ENCODE measurements around the gene SLC5A10. TPM values are rescaled to one million over a fixed set of nuclear protein-coding genes. Genes with fewer than 3 reads are reported as not detected.

Gene SLC5A10
- total and polyA plus RNA-seq, 2 experiments from 2014 or later, result 0.10 TPM; not detected in 1

DNA sequence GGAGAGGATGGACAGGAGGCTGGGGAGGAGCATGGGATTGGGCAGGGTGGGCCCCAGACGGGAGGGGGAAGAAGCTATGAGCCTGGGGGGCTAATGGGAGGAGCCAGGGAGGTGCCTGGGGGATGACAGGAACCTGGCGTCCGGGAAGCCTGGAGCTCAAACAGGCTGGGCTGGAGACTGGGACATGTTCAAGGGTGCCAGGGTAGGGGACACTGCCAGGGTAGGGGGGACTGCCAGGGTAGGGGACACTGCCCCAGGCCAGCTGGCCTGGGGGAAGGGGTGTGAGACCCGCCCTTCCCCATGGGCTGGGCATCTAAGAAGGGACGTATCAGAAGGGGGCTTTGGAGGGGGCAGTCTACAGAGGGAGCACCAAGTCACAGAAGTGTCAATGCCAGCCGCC, 59.6 kb downstream of the SLC5A10 start:
- H3K27me3 ChIP-seq (ENCODE audit: insufficient read depth), result no peaks in the 10 kb centered on the region
- H3K79me2 ChIP-seq (replicated peaks; ENCODE audit: insufficient read depth), result no peaks in the 10 kb centered on the region
- no peak overlapping the region for H2AFZ ChIP-seq
- H3K4me1 ChIP-seq (ENCODE audit: insufficient read depth), result no peaks in the 10 kb centered on the region
- ATAC-seq (no peak), DNase-seq (ENCODE audit: low spot score) (no peak)
- H3K9me3 Mint-ChIP-seq, result peaks cover 9% of the 10 kb centered on the region; the same call in 2 of the 3 replicates
- H3K27ac ChIP-seq (ENCODE audit: low read depth), result no peak overlapping the region
- no peaks in the 10 kb centered on the region for H4K20me1 ChIP-seq (replicated peaks; ENCODE audit: insufficient read depth)
- H3K4me3 ChIP-seq, result no peak overlapping the region
- H3K36me3 ChIP-seq (ENCODE audit: insufficient read depth), result no peaks in the 10 kb centered on the region
- H3K4me1 Mint-ChIP-seq, result peaks cover 10% of the 10 kb centered on the region
- no peaks in the 10 kb centered on the region for H3F3A ChIP-seq (replicated peaks; ENCODE audit: low read depth)
- no peaks in the 10 kb centered on the region for H3K36me3 Mint-ChIP-seq (ENCODE audit: low read depth)
- peaks cover 5% of the 10 kb centered on the region for H3K27me3 Mint-ChIP-seq (ENCODE audit: insufficient read depth, low read depth, poor library complexity)
- no peak overlapping the region for H3K27ac Mint-ChIP-seq
- H3K4me3 Mint-ChIP-seq, result no peak overlapping the region; the same call in 2 of the 3 replicates
- TF ChIP-seq ZNF114 (CRISPR knock-in tag; IDR thresholded peaks at IDR 0.05), result no peak
- TF ChIP-seq JUNB (IDR thresholded peaks at IDR 0.05; ENCODE audit: unreplicated experiment), result no peak
- no peak for TF ChIP-seq STAT1 (IDR thresholded peaks at IDR 0.05; ENCODE audit: unreplicated experiment)
- TF ChIP-seq EZH2phosphoT487 (IDR thresholded peaks at IDR 0.05; ENCODE audit: unreplicated experiment), result no peak
- TF ChIP-seq EZH2 (IDR thresholded peaks at IDR 0.05; ENCODE audit: low read depth, unreplicated experiment), result no peak
- TF ChIP-seq, protein P1, sequence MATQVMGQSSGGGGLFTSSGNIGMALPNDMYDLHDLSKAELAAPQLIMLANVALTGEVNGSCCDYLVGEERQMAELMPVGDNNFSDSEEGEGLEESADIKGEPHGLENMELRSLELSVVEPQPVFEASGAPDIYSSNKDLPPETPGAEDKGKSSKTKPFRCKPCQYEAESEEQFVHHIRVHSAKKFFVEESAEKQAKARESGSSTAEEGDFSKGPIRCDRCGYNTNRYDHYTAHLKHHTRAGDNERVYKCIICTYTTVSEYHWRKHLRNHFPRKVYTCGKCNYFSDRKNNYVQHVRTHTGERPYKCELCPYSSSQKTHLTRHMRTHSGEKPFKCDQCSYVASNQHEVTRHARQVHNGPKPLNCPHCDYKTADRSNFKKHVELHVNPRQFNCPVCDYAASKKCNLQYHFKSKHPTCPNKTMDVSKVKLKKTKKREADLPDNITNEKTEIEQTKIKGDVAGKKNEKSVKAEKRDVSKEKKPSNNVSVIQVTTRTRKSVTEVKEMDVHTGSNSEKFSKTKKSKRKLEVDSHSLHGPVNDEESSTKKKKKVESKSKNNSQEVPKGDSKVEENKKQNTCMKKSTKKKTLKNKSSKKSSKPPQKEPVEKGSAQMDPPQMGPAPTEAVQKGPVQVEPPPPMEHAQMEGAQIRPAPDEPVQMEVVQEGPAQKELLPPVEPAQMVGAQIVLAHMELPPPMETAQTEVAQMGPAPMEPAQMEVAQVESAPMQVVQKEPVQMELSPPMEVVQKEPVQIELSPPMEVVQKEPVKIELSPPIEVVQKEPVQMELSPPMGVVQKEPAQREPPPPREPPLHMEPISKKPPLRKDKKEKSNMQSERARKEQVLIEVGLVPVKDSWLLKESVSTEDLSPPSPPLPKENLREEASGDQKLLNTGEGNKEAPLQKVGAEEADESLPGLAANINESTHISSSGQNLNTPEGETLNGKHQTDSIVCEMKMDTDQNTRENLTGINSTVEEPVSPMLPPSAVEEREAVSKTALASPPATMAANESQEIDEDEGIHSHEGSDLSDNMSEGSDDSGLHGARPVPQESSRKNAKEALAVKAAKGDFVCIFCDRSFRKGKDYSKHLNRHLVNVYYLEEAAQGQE (IDR thresholded peaks at IDR 0.05; ENCODE audit: unreplicated experiment), result no peak
- TF ChIP-seq NANOG (IDR thresholded peaks at IDR 0.05; ENCODE audit: borderline replicate concordance), result no peak
- no peak for TF ChIP-seq ZNF331 (CRISPR knock-in tag; IDR thresholded peaks at IDR 0.05; ENCODE audit: low read depth)
- no peak for TF ChIP-seq CREB1 (CRISPR knock-in tag; IDR thresholded peaks at IDR 0.05; ENCODE audit: low read depth)
- TF ChIP-seq, protein P2, sequence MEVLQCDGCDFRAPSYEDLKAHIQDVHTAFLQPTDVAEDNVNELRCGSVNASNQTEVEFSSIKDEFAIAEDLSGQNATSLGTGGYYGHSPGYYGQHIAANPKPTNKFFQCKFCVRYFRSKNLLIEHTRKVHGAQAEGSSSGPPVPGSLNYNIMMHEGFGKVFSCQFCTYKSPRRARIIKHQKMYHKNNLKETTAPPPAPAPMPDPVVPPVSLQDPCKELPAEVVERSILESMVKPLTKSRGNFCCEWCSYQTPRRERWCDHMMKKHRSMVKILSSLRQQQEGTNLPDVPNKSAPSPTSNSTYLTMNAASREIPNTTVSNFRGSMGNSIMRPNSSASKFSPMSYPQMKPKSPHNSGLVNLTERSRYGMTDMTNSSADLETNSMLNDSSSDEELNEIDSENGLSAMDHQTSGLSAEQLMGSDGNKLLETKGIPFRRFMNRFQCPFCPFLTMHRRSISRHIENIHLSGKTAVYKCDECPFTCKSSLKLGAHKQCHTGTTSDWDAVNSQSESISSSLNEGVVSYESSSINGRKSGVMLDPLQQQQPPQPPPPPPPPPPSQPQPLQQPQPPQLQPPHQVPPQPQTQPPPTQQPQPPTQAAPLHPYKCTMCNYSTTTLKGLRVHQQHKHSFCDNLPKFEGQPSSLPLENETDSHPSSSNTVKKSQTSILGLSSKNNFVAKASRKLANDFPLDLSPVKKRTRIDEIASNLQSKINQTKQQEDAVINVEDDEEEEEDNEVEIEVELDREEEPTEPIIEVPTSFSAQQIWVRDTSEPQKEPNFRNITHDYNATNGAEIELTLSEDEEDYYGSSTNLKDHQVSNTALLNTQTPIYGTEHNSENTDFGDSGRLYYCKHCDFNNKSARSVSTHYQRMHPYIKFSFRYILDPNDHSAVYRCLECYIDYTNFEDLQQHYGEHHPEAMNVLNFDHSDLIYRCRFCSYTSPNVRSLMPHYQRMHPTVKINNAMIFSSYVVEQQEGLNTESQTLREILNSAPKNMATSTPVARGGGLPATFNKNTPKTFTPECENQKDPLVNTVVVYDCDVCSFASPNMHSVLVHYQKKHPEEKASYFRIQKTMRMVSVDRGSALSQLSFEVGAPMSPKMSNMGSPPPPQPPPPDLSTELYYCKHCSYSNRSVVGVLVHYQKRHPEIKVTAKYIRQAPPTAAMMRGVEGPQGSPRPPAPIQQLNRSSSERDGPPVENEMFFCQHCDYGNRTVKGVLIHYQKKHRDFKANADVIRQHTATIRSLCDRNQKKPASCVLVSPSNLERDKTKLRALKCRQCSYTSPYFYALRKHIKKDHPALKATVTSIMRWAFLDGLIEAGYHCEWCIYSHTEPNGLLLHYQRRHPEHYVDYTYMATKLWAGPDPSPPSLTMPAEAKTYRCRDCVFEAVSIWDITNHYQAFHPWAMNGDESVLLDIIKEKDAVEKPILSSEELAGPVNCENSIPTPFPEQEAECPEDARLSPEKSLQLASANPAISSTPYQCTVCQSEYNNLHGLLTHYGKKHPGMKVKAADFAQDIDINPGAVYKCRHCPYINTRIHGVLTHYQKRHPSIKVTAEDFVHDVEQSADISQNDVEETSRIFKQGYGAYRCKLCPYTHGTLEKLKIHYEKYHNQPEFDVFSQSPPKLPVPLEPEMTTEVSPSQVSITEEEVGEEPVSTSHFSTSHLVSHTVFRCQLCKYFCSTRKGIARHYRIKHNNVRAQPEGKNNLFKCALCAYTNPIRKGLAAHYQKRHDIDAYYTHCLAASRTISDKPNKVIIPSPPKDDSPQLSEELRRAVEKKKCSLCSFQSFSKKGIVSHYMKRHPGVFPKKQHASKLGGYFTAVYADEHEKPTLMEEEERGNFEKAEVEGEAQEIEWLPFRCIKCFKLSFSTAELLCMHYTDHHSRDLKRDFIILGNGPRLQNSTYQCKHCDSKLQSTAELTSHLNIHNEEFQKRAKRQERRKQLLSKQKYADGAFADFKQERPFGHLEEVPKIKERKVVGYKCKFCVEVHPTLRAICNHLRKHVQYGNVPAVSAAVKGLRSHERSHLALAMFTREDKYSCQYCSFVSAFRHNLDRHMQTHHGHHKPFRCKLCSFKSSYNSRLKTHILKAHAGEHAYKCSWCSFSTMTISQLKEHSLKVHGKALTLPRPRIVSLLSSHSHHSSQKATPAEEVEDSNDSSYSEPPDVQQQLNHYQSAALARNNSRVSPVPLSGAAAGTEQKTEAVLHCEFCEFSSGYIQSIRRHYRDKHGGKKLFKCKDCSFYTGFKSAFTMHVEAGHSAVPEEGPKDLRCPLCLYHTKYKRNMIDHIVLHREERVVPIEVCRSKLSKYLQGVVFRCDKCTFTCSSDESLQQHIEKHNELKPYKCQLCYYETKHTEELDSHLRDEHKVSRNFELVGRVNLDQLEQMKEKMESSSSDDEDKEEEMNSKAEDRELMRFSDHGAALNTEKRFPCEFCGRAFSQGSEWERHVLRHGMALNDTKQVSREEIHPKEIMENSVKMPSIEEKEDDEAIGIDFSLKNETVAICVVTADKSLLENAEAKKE (CRISPR knock-in tag; IDR thresholded peaks at IDR 0.05), result no peak
- TF ChIP-seq, protein P3, sequence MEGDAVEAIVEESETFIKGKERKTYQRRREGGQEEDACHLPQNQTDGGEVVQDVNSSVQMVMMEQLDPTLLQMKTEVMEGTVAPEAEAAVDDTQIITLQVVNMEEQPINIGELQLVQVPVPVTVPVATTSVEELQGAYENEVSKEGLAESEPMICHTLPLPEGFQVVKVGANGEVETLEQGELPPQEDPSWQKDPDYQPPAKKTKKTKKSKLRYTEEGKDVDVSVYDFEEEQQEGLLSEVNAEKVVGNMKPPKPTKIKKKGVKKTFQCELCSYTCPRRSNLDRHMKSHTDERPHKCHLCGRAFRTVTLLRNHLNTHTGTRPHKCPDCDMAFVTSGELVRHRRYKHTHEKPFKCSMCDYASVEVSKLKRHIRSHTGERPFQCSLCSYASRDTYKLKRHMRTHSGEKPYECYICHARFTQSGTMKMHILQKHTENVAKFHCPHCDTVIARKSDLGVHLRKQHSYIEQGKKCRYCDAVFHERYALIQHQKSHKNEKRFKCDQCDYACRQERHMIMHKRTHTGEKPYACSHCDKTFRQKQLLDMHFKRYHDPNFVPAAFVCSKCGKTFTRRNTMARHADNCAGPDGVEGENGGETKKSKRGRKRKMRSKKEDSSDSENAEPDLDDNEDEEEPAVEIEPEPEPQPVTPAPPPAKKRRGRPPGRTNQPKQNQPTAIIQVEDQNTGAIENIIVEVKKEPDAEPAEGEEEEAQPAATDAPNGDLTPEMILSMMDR (conservative IDR thresholded peaks at IDR 0.05; ENCODE audit: low read depth in 2 of 2), result no peak
- TF ChIP-seq POLR2AphosphoS5 (IDR thresholded peaks at IDR 0.05; ENCODE audit: low read depth), result no peak
- TF ChIP-seq, protein P4, sequence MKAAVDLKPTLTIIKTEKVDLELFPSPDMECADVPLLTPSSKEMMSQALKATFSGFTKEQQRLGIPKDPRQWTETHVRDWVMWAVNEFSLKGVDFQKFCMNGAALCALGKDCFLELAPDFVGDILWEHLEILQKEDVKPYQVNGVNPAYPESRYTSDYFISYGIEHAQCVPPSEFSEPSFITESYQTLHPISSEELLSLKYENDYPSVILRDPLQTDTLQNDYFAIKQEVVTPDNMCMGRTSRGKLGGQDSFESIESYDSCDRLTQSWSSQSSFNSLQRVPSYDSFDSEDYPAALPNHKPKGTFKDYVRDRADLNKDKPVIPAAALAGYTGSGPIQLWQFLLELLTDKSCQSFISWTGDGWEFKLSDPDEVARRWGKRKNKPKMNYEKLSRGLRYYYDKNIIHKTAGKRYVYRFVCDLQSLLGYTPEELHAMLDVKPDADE (IDR thresholded peaks at IDR 0.05), result no peak
- H3K9me2 ChIP-seq (ENCODE audit: insufficient read depth), result no peaks in the 10 kb centered on the region
- H3K4me2 ChIP-seq, result no peak overlapping the region

All from GM23338 (cell line).